HG03432 (cell line): ENCODE data around the gene MYOF.
"Not testable (repeated sequence)": the region's sequence is repeated elsewhere in the genome, so short reads cannot be mapped to it uniquely, and the experiment has no call there.

Experiments
- ATAC-seq: cut with Tn5 transposase; IDR thresholded peaks from one replicate; pipeline ENCODE4 v1.9.1; 2021; ENCODE audit warnings: mild to moderate bottlenecking, moderate library complexity; ENCODE audit not compliant: unreplicated experiment

MYOF gene

GRCh38 chr10:93393211-93393610, 88.9 kb downstream of the MYOF start:
- ATAC-seq: no peak

GRCh38 chr10:93392121-93392520, 90.0 kb downstream of the MYOF start:
- ATAC-seq: no peak

- ATAC-seq: no peak
These were observed 91.6 kb downstream of the MYOF start for GRCh38 chr10:93390306-93391090.

GRCh38 chr10:93386631-93387369, 95.3 kb downstream of the MYOF start:
- no peak for ATAC-seq

GRCh38 chr10:93385345-93385744, 96.8 kb downstream of the MYOF start:
- no peak for ATAC-seq

GRCh38 chr10:93384006-93384405, 98.1 kb downstream of the MYOF start:
- ATAC-seq: no peak

GRCh38 chr10:93383562-93383981, 98.6 kb downstream of the MYOF start:
- no peak for ATAC-seq

- peak; percentile 76 for ATAC-seq
These were observed 102.2 kb downstream of the MYOF start for GRCh38 chr10:93379731-93380575.

GRCh38 chr10:93378997-93379730, 103.0 kb downstream of the MYOF start:
- peak; percentile 20 for ATAC-seq

- ATAC-seq: no peak
These were observed 104.1 kb downstream of the MYOF start for GRCh38 chr10:93378039-93378438.

GRCh38 chr10:93376372-93377293, 105.5 kb downstream of the MYOF start:
- peak; percentile 63 for ATAC-seq

- no peak for ATAC-seq
These were observed 111.2 kb downstream of the MYOF start for GRCh38 chr10:93370961-93371360.

GRCh38 chr10:93369588-93370164, 112.5 kb downstream of the MYOF start:
- ATAC-seq: no peak

GRCh38 chr10:93368210-93368609, 113.9 kb downstream of the MYOF start:
- ATAC-seq: no peak

GRCh38 chr10:93367664-93368063, 114.5 kb downstream of the MYOF start:
- ATAC-seq: no peak

GRCh38 chr10:93364966-93365365, 117.2 kb downstream of the MYOF start:
- ATAC-seq: no peak

- ATAC-seq: no peak
These were observed 118.1 kb downstream of the MYOF start for GRCh38 chr10:93363891-93364648.

GRCh38 chr10:93358398-93358797, 123.7 kb downstream of the MYOF start:
- not testable (repeated sequence) for ATAC-seq
